ENCODE results near the gene LYRM9.
A peak's percentile ranks its signal among the peaks of the same experiment; 100 is the strongest.
"Not testable (repeated sequence)": the region's sequence is repeated elsewhere in the genome, so short reads cannot be mapped to it uniquely, and the experiment has no call there.

Gene LYRM9

DNA sequence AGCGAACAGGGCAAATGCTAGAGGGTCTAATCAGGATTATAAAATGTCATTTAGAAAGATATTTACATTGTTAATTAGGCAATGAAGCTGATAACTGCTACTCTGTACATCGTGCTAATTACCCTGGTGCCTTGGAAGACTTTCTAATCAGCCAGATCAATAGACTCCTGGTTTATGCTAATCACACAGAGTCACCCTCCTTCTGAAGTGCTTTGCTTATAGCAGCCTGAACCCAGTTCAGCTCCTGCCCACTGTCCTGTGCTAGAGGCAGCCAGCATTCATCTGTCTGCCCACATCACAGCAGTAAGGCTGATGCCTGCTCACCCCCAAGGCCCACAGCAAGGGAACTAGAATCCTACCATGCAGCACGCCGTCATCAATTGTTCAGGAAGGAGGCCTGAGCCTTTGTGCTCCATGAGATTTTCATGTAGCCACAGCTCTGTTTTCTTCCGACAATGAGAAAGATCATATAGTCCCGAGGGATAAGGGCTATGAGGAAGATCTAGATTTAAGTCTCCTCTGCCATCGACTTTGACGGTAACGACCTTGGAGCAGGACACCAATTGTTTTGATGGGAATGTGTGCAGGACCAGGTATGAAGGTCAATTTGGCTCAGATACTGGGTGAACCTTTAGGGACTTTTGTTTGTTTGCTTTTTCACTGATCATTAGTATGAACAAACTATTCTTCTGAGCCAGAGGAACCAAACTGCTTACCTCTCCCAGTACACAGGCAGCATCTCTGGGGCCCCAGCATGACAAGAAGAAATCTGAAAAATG is 12.5 kb upstream of the LYRM9 start:
- no peak for ATAC-seq

DNA sequence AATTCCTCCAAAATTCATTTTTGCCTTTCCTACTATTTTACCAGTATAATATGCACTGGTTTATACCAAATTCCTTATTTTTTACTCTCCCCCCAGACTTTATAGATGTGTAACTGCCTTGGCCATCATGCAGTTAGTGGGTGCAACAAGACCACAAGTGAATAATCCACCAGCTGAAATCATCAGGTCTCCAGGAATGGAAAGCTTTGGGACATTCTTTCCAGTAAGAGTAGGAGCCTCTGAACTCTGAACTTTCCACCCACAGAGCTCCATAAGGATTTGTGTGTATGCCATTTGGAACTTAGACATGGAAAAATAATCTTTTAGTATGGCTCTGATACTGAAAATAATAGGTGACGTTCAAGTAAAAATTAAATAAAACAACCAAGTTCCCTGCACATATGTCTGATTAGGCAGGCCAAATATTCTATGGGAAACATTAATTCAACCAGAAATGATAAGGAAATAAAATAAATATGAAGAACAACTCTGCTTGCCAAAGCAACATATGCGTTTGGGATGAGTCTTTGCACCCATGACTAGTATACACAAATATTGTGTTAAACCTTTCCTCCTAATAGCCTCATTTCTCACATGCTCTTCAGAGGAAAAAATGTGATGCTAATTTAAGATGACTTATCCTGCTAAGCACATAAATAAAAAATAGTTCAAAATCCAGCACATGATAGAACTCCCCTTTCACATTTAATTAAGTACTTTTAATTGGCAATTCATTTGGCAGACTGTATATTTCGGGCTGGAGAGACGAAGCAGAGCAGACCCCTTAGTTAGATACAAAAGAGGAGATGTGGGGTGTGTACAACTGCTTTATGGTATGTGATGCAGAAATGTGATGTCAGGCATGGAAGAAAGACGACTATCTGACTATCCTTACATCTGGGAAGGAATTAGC is 11.6 kb upstream of the LYRM9 start:
- no peak for ATAC-seq

- ATAC-seq = no peak
Measured at GRCh38 chr17:27904114-27904513, 10.9 kb upstream of the LYRM9 start.

- no peak for ATAC-seq
Measured at GRCh38 chr17:27899525-27899924, 6.4 kb upstream of the LYRM9 start.

GRCh38 chr17:27898096-27898495 is 4.9 kb upstream of the LYRM9 start:
- ATAC-seq = no peak

- no peak for ATAC-seq
Measured at GRCh38 chr17:27896701-27897100, 3.5 kb upstream of the LYRM9 start.

DNA sequence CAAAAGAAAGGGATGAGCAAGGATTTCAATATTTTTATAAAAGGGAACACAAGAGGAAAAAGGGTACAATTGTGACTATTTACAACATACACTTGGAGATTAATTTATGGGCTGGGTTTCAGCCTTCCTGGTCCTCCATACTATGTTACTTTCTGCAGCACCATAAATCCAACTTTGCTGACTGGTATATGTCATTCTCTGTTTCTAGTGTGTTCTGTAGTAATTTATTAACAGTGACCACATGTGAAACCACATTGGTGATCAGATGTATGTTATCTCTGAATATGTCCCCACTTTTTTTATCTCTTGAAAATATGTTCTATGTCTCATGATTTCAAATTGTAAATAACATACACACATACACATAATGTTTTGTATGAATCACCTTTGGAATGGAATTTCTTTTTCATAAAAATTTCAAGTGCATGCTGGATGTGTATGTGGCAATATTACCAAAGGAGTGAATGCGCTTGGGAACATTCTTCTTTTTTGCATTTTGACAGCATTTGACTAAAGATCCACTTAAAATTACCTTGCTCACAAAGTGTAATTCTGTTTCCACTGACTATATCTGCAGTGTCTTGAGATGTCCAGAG is 2.9 kb upstream of the LYRM9 start:
- ATAC-seq = no peak

DNA sequence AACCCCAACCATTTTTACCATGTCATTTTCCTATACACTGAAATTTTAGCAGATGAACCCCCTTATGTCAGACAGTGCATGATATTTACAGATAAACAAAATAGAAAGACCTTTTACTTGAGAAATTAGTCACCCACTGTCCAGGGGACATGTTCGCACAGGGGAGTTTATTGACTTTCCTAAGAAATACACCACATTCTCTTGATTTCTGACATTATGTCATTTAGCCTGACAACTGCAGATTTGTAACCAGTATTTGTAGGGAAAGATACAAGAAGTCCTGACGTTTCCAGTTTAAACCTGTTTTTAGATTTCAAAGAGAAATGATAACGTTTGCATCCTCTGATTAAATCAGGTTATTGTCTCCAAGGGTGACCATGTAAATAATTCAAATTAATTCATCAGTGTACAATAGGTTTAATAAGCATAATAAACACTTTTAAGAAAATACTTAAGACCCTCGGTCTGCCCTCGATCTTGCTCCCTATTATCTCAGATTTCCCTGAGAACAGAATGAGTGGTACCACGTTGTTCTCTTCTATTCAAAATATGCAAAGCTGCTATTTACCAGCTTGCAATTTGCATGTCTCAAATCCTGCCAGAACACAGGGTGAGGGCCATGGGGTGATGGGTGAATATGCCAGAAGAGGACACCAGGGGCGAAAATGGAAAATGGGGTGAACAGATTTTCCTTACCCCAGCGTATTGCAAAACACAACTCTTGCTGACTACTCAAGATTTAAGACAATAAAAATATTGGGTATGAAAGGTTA is 2.1 kb upstream of the LYRM9 start:
- ATAC-seq = no peak

- no peak for ATAC-seq
Measured at GRCh38 chr17:27893841-27894503, 807 bp upstream of the LYRM9 start.

DNA sequence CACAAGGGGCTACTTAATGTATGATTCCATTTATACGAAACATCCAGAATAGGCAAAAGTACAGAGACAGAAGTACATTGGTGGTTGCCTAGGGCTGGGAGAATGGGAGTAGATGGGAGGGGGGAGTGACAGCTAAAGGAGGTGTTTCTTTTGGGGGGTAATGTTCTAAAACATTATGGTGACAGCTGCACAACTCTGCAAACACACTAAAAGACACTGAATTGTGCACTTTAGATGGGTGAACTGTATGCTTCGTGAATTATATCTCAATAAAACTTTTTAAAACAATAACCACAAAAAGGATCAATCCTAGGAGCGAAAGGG is 661 bp downstream of the LYRM9 start:
- no peak for ATAC-seq

DNA sequence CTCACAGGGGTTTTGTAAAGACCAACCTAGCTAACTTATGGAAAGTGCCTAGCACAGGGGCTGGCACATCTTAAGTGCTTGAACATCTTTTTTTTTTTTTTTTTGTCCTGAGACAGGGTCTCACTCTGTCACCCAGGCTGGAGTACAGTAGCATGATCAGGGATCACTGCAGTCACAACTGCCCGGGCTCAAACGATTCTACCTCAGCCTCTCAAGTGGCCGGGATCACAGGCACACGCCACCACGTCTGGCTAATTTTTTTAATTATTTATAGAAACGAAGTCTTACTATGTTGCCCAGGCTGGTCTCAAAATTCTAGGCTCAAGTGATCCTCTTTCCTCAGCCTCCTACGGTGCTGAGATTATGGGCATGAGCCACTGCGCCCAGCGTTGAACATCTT is 1.3 kb downstream of the LYRM9 start:
- ATAC-seq = no peak

DNA sequence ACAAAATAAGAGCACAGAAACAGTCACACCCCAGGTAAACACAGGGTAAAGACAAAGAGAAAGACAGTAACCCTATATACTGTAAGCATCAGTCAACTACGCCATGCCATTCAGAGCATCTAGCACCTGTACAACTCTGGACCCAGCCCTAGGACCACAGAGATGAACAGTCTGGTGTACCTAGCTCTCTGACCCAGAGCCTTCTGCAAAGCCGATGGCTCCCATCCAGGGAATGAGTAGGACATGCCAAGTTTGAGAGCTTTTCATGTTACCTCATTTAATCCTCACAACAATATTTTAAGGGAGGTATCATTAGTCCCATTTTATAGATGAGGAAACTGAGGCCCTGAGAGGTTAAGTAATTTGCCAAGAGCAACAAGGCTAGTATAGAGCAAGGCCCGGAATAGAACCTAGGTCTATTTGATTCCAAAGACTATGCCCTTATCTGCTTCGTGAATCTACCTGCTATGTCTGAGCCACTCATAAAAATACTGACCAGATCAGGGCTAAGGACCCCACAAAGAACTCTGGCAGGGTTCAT is 3.4 kb downstream of the LYRM9 start:
- ATAC-seq = no peak

- no peak for ATAC-seq
Measured at GRCh38 chr17:27888945-27889344, 4.2 kb downstream of the LYRM9 start.

DNA sequence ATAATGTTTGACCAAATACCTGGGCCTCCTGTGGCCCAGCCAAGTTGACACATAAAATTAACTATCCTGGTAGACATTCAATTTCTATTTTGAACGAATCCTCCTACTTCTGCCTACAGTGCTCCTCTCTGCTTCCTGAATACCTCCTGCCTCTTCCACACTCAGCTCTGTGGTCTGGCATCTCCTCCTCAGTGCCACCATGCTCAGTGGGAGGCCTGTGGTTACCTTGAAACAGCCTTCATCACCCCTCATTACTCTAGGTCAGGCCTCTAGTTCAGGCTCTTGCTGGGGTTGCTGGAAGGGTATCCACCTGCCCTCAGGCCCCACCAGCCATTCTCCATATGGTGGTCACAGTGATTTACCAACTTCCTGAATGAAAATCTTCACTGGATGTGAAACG is 5.1 kb downstream of the LYRM9 start:
- no peak for ATAC-seq

DNA sequence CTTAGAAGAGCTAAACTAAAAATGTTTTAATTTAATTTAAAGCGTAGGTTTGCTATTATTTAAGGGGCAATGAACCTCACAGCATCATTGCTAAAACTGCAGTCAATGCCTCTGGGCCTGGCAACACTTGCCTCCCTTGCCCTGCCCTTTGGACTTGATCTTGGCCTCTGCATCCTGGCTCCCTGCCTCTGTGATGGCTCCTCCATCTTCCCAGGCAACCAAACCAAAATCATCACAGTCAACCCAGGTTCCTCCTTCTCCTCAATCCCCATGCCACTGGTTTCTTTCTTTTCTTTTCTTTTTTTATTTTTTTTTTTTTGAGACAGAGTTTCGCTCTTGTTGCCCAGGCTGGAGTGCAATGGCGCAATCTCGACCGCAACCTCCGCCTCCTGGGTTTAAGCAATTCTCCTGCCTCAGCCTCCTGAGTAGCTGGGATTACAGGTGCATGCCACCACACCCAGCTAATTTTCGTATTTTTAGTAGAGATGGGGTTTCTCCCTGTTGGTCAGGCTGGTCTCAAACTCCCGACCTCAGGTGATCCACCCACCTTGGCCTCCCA is 6.7 kb downstream of the LYRM9 start:
- ATAC-seq = not testable (repeated sequence)

- no peak for ATAC-seq
Measured at GRCh38 chr17:27882162-27882840, 10.9 kb downstream of the LYRM9 start.

DNA sequence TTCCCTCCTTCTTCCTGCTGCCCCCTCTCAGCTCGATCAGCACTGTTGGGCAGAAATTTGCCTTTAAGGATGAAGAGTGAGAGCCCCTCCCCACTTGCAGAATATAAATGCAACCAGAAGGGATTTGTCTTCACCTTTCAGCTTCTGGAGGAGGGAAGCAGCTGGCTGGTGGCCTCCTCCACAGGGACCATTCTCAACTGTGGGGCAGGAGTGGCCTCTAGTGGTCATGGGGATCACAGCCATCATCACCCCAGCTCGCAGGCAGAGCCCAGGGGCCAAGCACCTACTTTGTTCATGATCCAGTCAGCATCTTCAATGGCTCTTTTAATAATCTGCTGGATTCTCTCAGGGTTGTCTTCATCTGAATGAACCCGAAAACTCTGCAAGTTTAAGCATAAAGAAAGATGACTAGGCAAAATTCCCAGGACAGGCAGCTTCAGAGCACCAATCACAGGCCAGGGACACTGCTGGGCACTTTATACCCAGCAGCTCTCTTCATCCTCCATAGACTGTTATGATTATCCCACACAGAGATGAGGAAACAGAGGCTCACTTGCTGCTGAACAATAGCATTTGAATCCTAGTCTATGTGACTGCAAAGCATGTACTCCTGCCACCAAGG is 13.1 kb downstream of the LYRM9 start:
- peak; percentile 85 for ATAC-seq

GRCh38 chr17:27878776-27879562 is 14.2 kb downstream of the LYRM9 start:
- ATAC-seq = peak in 1 of 2 donors; percentile 48

DNA sequence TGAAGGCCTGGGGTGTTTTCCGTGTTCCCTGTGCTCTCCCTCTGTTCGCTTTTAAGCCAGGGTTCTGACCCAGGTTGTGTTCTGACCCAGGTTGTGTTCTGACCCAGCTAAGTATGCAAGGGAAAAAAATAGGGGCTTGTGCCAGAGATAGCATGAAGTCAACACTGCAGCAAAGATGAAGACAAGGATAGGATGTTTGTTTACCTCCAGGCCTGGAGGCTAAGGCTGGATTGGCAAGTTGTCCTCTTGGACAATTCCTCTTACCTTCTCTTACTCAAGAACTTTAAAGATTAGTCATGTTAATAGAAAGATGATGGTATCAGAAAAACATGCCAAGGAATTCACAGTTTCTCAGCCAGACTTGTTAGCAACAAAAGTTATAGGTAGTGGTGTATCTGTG is 19.4 kb downstream of the LYRM9 start:
- ATAC-seq = no peak

- no peak for ATAC-seq
Measured at GRCh38 chr17:27873211-27873610, 20.0 kb downstream of the LYRM9 start.

All from activated CD4-positive, CD25-positive, alpha-beta regulatory T cell treated with anti-CD3 and anti-CD28 coated beads, Interleukin-2, amount 50 U/mL, for 24 hours (primary cell).